ENCODE measurements around the gene GLIS1.

Gene GLIS1

DNA sequence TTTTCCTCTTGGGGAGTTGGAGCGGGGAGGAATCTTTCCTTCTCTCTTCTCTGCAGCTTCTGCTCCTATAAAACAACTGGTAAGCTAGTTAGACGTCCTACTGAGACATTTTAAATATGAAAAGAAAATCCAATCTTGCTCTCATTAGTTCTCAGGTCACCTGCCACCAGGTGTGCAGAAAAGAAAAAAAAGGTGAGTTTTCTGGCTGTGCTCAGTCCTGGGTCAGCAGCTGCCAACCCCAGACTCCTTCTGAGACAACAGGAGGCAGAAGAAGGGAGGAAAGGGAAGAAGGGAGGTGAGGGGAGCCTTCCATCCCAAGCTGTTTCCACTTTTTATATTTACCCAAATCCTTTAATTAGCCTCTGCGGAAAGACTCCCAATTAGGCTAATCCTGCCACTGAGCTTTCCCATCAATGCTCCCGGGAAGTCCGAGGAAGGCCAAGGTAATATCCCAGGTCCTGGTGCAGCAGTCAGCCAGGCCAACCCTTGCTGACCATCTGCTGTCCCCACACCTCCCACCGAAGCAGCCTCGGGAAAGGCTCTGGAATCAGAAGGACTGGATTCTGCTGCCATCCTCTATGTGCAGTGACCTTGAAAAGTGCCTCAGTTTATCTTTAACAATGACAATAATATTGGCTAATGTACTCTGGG, 33.4 kb downstream of the GLIS1 start:
- ATAC-seq (ENCODE audit: insufficient read depth, low read depth): no peak

DNA sequence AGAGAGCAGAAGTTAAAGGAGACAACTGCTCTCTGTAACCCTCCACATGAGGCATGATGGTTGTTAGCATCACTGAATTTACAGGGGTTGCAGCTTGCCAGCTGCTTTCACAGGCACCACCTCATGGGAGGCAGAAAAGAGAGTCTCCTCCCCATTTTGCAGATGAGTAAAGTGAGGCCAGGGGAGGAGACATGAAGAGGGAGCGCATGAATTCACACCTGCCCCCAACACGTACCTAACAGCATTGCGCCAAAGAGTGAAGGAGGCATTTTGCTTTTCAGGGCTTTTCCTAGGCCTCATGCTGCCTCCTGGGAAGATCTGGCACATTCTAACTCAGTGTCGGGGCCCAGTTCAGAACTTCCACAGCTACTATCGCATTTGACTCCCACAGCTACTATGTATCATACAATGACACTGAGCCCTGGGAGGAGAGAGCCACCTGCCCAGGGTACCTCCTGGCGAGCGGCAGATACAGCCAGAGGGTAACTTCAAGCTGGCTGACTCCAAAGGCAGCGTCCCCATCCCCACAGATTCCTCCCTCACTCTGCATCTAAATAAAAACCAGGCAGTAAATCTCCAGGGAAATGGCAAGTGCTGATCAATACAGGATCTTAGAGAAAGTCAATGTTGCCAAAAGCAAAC, 34.0 kb downstream of the GLIS1 start:
- no peak for ATAC-seq (ENCODE audit: insufficient read depth, low read depth)
- H3K4me2 ChIP-seq (ENCODE audit: insufficient read depth, low read length): no peak overlapping the region

More for the DNA sequence above, 33.4 kb downstream of the GLIS1 start:
- Histone ChIP-seq H3K79me2 (ENCODE audit: insufficient read depth, low read length) (no peaks in the 10 kb centered on the region), H2AFZ (ENCODE audit: low read depth, low read length) (no peak overlapping the region), H3K27me3 (ENCODE audit: insufficient read depth, low read length, poor library complexity) (peaks cover 29% of the 10 kb centered on the region), H3K4me2 (ENCODE audit: insufficient read depth, low read length) (no peak overlapping the region), H3K4me1 (ENCODE audit: insufficient read depth, low read length) (no peaks in the 10 kb centered on the region), H3K36me3 (ENCODE audit: insufficient read depth, low read length) (no peaks in the 10 kb centered on the region), H3K4me3 (ENCODE audit: low read depth in 1 of 2, low read length in 2 of 2) (no peak overlapping the region), H3K27ac (ENCODE audit: low read length) (no peak overlapping the region), H3K9me3 (ENCODE audit: insufficient read depth, low read length, severe bottlenecking) (no peaks in the 10 kb centered on the region), H4K20me1 (ENCODE audit: insufficient read depth, low read length) (no peaks in the 10 kb centered on the region; the same call in 1 of the 2 replicates), H3K9ac (ENCODE audit: low read depth, low read length) (no peak overlapping the region)
- no peak for TF ChIP-seq EZH2 (IDR thresholded peaks at IDR 0.05; ENCODE audit: borderline replicate concordance, low read depth, low read length, severe bottlenecking)
- TF ChIP-seq, protein P1, sequence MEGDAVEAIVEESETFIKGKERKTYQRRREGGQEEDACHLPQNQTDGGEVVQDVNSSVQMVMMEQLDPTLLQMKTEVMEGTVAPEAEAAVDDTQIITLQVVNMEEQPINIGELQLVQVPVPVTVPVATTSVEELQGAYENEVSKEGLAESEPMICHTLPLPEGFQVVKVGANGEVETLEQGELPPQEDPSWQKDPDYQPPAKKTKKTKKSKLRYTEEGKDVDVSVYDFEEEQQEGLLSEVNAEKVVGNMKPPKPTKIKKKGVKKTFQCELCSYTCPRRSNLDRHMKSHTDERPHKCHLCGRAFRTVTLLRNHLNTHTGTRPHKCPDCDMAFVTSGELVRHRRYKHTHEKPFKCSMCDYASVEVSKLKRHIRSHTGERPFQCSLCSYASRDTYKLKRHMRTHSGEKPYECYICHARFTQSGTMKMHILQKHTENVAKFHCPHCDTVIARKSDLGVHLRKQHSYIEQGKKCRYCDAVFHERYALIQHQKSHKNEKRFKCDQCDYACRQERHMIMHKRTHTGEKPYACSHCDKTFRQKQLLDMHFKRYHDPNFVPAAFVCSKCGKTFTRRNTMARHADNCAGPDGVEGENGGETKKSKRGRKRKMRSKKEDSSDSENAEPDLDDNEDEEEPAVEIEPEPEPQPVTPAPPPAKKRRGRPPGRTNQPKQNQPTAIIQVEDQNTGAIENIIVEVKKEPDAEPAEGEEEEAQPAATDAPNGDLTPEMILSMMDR (IDR thresholded peaks at IDR 0.05; ENCODE audit: borderline replicate concordance, extremely low read depth, low read length, poor library complexity, severe bottlenecking): no peak
- no peak for DNase-seq

DNA sequence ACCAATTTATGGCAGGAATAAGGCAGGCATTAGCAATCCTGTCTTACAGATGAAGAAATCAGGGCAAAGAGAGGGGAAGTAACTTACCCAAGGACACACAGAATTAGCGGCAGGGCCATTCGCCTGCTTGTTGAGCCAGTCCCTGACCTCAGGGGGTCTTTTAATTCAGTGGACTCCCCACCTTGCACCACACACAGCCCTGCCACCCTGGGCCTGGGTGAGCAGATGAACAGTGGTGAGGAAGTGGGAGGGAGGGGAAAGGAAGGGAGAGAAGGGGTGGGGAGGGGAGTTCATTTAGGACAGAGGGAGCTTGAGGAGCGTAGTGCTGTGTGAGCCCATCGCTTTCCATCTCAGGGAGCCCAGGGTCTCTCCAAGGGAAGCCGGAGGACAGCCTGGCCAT, 34.7 kb downstream of the GLIS1 start:
- Histone ChIP-seq H3K4me1 (ENCODE audit: insufficient read depth, low read length) (no peaks in the 10 kb centered on the region), H2AFZ (ENCODE audit: low read depth, low read length) (no peak overlapping the region), H3K27me3 (ENCODE audit: insufficient read depth, low read length, poor library complexity) (peaks cover 29% of the 10 kb centered on the region), H3K9ac (ENCODE audit: low read depth, low read length) (no peak overlapping the region), H3K79me2 (ENCODE audit: insufficient read depth, low read length) (no peaks in the 10 kb centered on the region), H3K9me3 (ENCODE audit: insufficient read depth, low read length, severe bottlenecking) (no peaks in the 10 kb centered on the region), H3K4me3 (ENCODE audit: low read depth in 1 of 2, low read length in 2 of 2) (no peak overlapping the region), H3K36me3 (ENCODE audit: insufficient read depth, low read length) (no peaks in the 10 kb centered on the region), H3K27ac (ENCODE audit: low read length) (no peak overlapping the region), H4K20me1 (ENCODE audit: insufficient read depth, low read length) (no peaks in the 10 kb centered on the region; the same call in 1 of the 2 replicates), H3K4me2 (ENCODE audit: insufficient read depth, low read length) (no peak overlapping the region)
- ATAC-seq (ENCODE audit: insufficient read depth, low read depth) (no peak), DNase-seq (no peak)
- no peak for TF ChIP-seq EZH2 (IDR thresholded peaks at IDR 0.05; ENCODE audit: borderline replicate concordance, low read depth, low read length, severe bottlenecking)
- TF ChIP-seq, protein P1 (IDR thresholded peaks at IDR 0.05; ENCODE audit: borderline replicate concordance, extremely low read depth, low read length, poor library complexity, severe bottlenecking): no peak

More for the DNA sequence above, 34.0 kb downstream of the GLIS1 start:
- H3K4me3 ChIP-seq (ENCODE audit: low read depth in 1 of 2, low read length in 2 of 2): no peak overlapping the region
- no peaks in the 10 kb centered on the region for H3K4me1 ChIP-seq (ENCODE audit: insufficient read depth, low read length)
- H3K9me3 ChIP-seq (ENCODE audit: insufficient read depth, low read length, severe bottlenecking): no peaks in the 10 kb centered on the region
- no peak overlapping the region for H3K27ac ChIP-seq (ENCODE audit: low read length)
- no peak for DNase-seq
- H3K27me3 ChIP-seq (ENCODE audit: insufficient read depth, low read length, poor library complexity): peaks cover 29% of the 10 kb centered on the region
- no peaks in the 10 kb centered on the region; the same call in 1 of the 2 replicates for H4K20me1 ChIP-seq (ENCODE audit: insufficient read depth, low read length)
- no peak overlapping the region for H2AFZ ChIP-seq (ENCODE audit: low read depth, low read length)
- H3K9ac ChIP-seq (ENCODE audit: low read depth, low read length): no peak overlapping the region
- no peaks in the 10 kb centered on the region for H3K36me3 ChIP-seq (ENCODE audit: insufficient read depth, low read length)
- TF ChIP-seq, protein P1 (IDR thresholded peaks at IDR 0.05; ENCODE audit: borderline replicate concordance, extremely low read depth, low read length, poor library complexity, severe bottlenecking): no peak
- TF ChIP-seq EZH2 (IDR thresholded peaks at IDR 0.05; ENCODE audit: borderline replicate concordance, low read depth, low read length, severe bottlenecking): no peak
- H3K79me2 ChIP-seq (ENCODE audit: insufficient read depth, low read length): no peaks in the 10 kb centered on the region

All from DND-41 (cell line).